ENCODE results near the gene LLCFC1. TPM values are rescaled to one million over a fixed set of nuclear protein-coding genes. Genes with fewer than 3 reads are reported as not detected.

Gene LLCFC1
- total and polyA plus RNA-seq, 2 experiments from 2014 or later, result not detected

- Histone ChIP-seq H3K36me3 (ENCODE audit: low read depth) (no peaks in the 10 kb centered on the region), H3K27me3 (replicated peaks; ENCODE audit: insufficient read depth) (peaks cover 7% of the 10 kb centered on the region), H3K4me1 (ENCODE audit: insufficient read depth) (no peaks in the 10 kb centered on the region), H4K20me1 (ENCODE audit: insufficient read depth) (no peaks in the 10 kb centered on the region), H2AFZ (no peak overlapping the region), H3K9me3 (ENCODE audit: low read depth) (no peaks in the 10 kb centered on the region), H3K27ac (no peak overlapping the region), H3K4me2 (ENCODE audit: unreplicated experiment) (no peak overlapping the region), H3K79me2 (ENCODE audit: insufficient read depth) (no peaks in the 10 kb centered on the region), H3F3A (ENCODE audit: insufficient read depth) (no peaks in the 10 kb centered on the region), H3K4me3 (no peak overlapping the region), H3K9me2 (ENCODE audit: insufficient read depth) (no peaks in the 10 kb centered on the region), H3K9ac (no peak overlapping the region)
- 37 to 39% methylated on average over 5 of the region's 5 CpGs for WGBS, 2 experiments (ENCODE audit: low coverage in 1 of 2, low lambda C conversion rate in 2 of 2, missing lambda C conversion rate in 2 of 2)
- DNase-seq, result no peak
- in situ Hi-C loops (cut with MboI), result no loop called here
- TF ChIP-seq EZH2phosphoT487 (IDR thresholded peaks at IDR 0.05; ENCODE audit: insufficient read depth, low read depth) (no peak), EZH2 (IDR thresholded peaks at IDR 0.05; ENCODE audit: insufficient read depth, poor library complexity, severe bottlenecking) (no peak)
These were observed 46.3 kb upstream of the LLCFC1 start for GRCh38 chr7:142892951-142893350.

GRCh38 chr7:142894112-142894984 lies 44.9 kb upstream of the LLCFC1 start:
- no peak overlapping the region for H3K4me2 ChIP-seq (ENCODE audit: unreplicated experiment)
- H3K9me3 ChIP-seq (ENCODE audit: low read depth), result no peaks in the 10 kb centered on the region
- DNase-seq, result no peak
- H3K27me3 ChIP-seq (replicated peaks; ENCODE audit: insufficient read depth), result peaks cover 7% of the 10 kb centered on the region
- no peak overlapping the region for H3K4me3 ChIP-seq
- H3K9ac ChIP-seq, result no peak overlapping the region
- in situ Hi-C loops (cut with MboI), result no loop called here
- no peaks in the 10 kb centered on the region for H3K4me1 ChIP-seq (ENCODE audit: insufficient read depth)
- H3K9me2 ChIP-seq (ENCODE audit: insufficient read depth), result no peaks in the 10 kb centered on the region
- WGBS, 2 experiments (ENCODE audit: low coverage in 1 of 2, low lambda C conversion rate in 2 of 2, missing lambda C conversion rate in 2 of 2), result 18 to 26% methylated on average over 12 of the region's 12 CpGs
- no peaks in the 10 kb centered on the region for H4K20me1 ChIP-seq (ENCODE audit: insufficient read depth)
- H2AFZ ChIP-seq, result no peak overlapping the region
- TF ChIP-seq EZH2phosphoT487 (IDR thresholded peaks at IDR 0.05; ENCODE audit: insufficient read depth, low read depth) (no peak), EZH2 (IDR thresholded peaks at IDR 0.05; ENCODE audit: insufficient read depth, poor library complexity, severe bottlenecking) (no peak)
- H3K79me2 ChIP-seq (ENCODE audit: insufficient read depth), result no peaks in the 10 kb centered on the region
- H3K27ac ChIP-seq, result no peak overlapping the region
- no peaks in the 10 kb centered on the region for H3K36me3 ChIP-seq (ENCODE audit: low read depth)
- H3F3A ChIP-seq (ENCODE audit: insufficient read depth), result no peaks in the 10 kb centered on the region

GRCh38 chr7:142894985-142895593 lies 44.2 kb upstream of the LLCFC1 start:
- no peaks in the 10 kb centered on the region for H4K20me1 ChIP-seq (ENCODE audit: insufficient read depth)
- H3K4me1 ChIP-seq (ENCODE audit: insufficient read depth), result no peaks in the 10 kb centered on the region
- no peak for DNase-seq
- no peak overlapping the region for H3K4me2 ChIP-seq (ENCODE audit: unreplicated experiment)
- no peak for TF ChIP-seq EZH2 (IDR thresholded peaks at IDR 0.05; ENCODE audit: insufficient read depth, poor library complexity, severe bottlenecking)
- TF ChIP-seq EZH2phosphoT487 (IDR thresholded peaks at IDR 0.05; ENCODE audit: insufficient read depth, low read depth), result no peak
- no peaks in the 10 kb centered on the region for H3K79me2 ChIP-seq (ENCODE audit: insufficient read depth)
- no peaks in the 10 kb centered on the region for H3K9me2 ChIP-seq (ENCODE audit: insufficient read depth)
- peaks cover 7% of the 10 kb centered on the region for H3K27me3 ChIP-seq (replicated peaks; ENCODE audit: insufficient read depth)
- H2AFZ ChIP-seq, result no peak overlapping the region
- no peak overlapping the region for H3K4me3 ChIP-seq
- 19 to 22% methylated on average over 6 of the region's 6 CpGs for WGBS, 2 experiments (ENCODE audit: low coverage in 1 of 2, low lambda C conversion rate in 2 of 2, missing lambda C conversion rate in 2 of 2)
- no peaks in the 10 kb centered on the region for H3K9me3 ChIP-seq (ENCODE audit: low read depth)
- no peak overlapping the region for H3K9ac ChIP-seq
- H3K27ac ChIP-seq, result no peak overlapping the region
- in situ Hi-C loops (cut with MboI), result no loop called here
- H3F3A ChIP-seq (ENCODE audit: insufficient read depth), result no peaks in the 10 kb centered on the region
- H3K36me3 ChIP-seq (ENCODE audit: low read depth), result no peaks in the 10 kb centered on the region

GRCh38 chr7:142896151-142896550 lies 43.1 kb upstream of the LLCFC1 start:
- no peaks in the 10 kb centered on the region for H3K36me3 ChIP-seq (ENCODE audit: low read depth)
- H3F3A ChIP-seq (ENCODE audit: insufficient read depth), result no peaks in the 10 kb centered on the region
- H3K27me3 ChIP-seq (replicated peaks; ENCODE audit: insufficient read depth), result peaks cover 7% of the 10 kb centered on the region
- TF ChIP-seq EZH2 (IDR thresholded peaks at IDR 0.05; ENCODE audit: insufficient read depth, poor library complexity, severe bottlenecking), result no peak
- TF ChIP-seq EZH2phosphoT487 (IDR thresholded peaks at IDR 0.05; ENCODE audit: insufficient read depth, low read depth), result no peak
- no peak overlapping the region for H2AFZ ChIP-seq
- no peaks in the 10 kb centered on the region for H3K9me3 ChIP-seq (ENCODE audit: low read depth)
- H3K79me2 ChIP-seq (ENCODE audit: insufficient read depth), result no peaks in the 10 kb centered on the region
- H3K9ac ChIP-seq, result no peak overlapping the region
- no peak overlapping the region for H3K27ac ChIP-seq
- in situ Hi-C loops (cut with MboI), result no loop called here
- DNase-seq, result no peak
- H3K4me1 ChIP-seq (ENCODE audit: insufficient read depth), result no peaks in the 10 kb centered on the region
- H3K4me2 ChIP-seq (ENCODE audit: unreplicated experiment), result no peak overlapping the region
- H4K20me1 ChIP-seq (ENCODE audit: insufficient read depth), result no peaks in the 10 kb centered on the region
- WGBS, 2 experiments (ENCODE audit: low coverage in 1 of 2, low lambda C conversion rate in 2 of 2, missing lambda C conversion rate in 2 of 2), result 36 to 45% methylated on average over 3 of the region's 3 CpGs
- H3K9me2 ChIP-seq (ENCODE audit: insufficient read depth), result no peaks in the 10 kb centered on the region
- H3K4me3 ChIP-seq, result no peak overlapping the region

Measured in GM23248 (cell line).